Activated naive CD4-positive, alpha-beta T cell treated with anti-CD3 and anti-CD28 coated beads, Interleukin-2, amount 50 U/mL, for 24 hours (primary cell): ENCODE measurements around the gene ARHGAP45.

Source experiments
- H3K27ac Mint-ChIP-seq: one replicate; pipeline ENCODE4 v1.8.0; 2021; ENCODE audit warnings: mild to moderate bottlenecking, mixed read lengths
- H3K27me3 Mint-ChIP-seq: one replicate; pipeline ENCODE4 v1.8.0; 2021; ENCODE audit warnings: mixed read lengths
- H3K36me3 Mint-ChIP-seq: one replicate; pipeline ENCODE4 v1.8.0; 2021; ENCODE audit warnings: mixed read lengths
- H3K4me1 Mint-ChIP-seq: one replicate; pipeline ENCODE4 v1.8.0; 2021; ENCODE audit warnings: mixed read lengths
- H3K4me3 Mint-ChIP-seq: one replicate; pipeline ENCODE4 v1.8.0; 2021; ENCODE audit warnings: mild to moderate bottlenecking, mixed read lengths
- H3K9me3 Mint-ChIP-seq: one replicate; pipeline ENCODE4 v1.8.0; 2021; ENCODE audit warnings: mixed read lengths

The ARHGAP45 gene

GRCh38 chr19:1084024-1084868 lies 17.3 kb downstream of the ARHGAP45 start:
- no peaks in the 10 kb centered on the region for H3K27me3 Mint-ChIP-seq
- H3K4me3 Mint-ChIP-seq: no peak overlapping the region
- H3K27ac Mint-ChIP-seq: peak overlapping the region; percentile 30
- no peaks in the 10 kb centered on the region for H3K9me3 Mint-ChIP-seq
- H3K4me1 Mint-ChIP-seq: peaks cover 54% of the 10 kb centered on the region
- H3K36me3 Mint-ChIP-seq: peaks cover 6% of the 10 kb centered on the region

GRCh38 chr19:1085053-1085658 lies 18.2 kb downstream of the ARHGAP45 start:
- H3K27ac Mint-ChIP-seq: peak overlapping the region; percentile 88
- peaks cover 46% of the 10 kb centered on the region for H3K4me1 Mint-ChIP-seq
- peak overlapping the region; percentile 15 for H3K4me3 Mint-ChIP-seq
- no peaks in the 10 kb centered on the region for H3K27me3 Mint-ChIP-seq
- H3K9me3 Mint-ChIP-seq: no peaks in the 10 kb centered on the region
- peaks cover 6% of the 10 kb centered on the region for H3K36me3 Mint-ChIP-seq

GRCh38 chr19:1085676-1086442 lies 18.9 kb downstream of the ARHGAP45 start:
- Mint-ChIP-seq H3K27me3 (no peaks in the 10 kb centered on the region), H3K9me3 (no peaks in the 10 kb centered on the region), H3K27ac (no peak overlapping the region), H3K4me1 (peaks cover 41% of the 10 kb centered on the region), H3K36me3 (peaks cover 6% of the 10 kb centered on the region), H3K4me3 (no peak overlapping the region)

GRCh38 chr19:1086613-1087012 lies 19.6 kb downstream of the ARHGAP45 start:
- Mint-ChIP-seq H3K27me3 (no peaks in the 10 kb centered on the region), H3K4me1 (peaks cover 33% of the 10 kb centered on the region), H3K36me3 (peaks cover 6% of the 10 kb centered on the region), H3K4me3 (no peak overlapping the region), H3K9me3 (no peaks in the 10 kb centered on the region), H3K27ac (no peak overlapping the region)

- peak overlapping the region; percentile 47 for H3K4me3 Mint-ChIP-seq
- no peaks in the 10 kb centered on the region for H3K9me3 Mint-ChIP-seq
- peaks cover 33% of the 10 kb centered on the region for H3K4me1 Mint-ChIP-seq
- peaks cover 6% of the 10 kb centered on the region for H3K36me3 Mint-ChIP-seq
- no peaks in the 10 kb centered on the region for H3K27me3 Mint-ChIP-seq
- peak overlapping the region; percentile 94 for H3K27ac Mint-ChIP-seq
Observed at GRCh38 chr19:1087813-1088415, 20.9 kb downstream of the ARHGAP45 start.

GRCh38 chr19:1088416-1089010 lies 21.5 kb downstream of the ARHGAP45 start:
- no peaks in the 10 kb centered on the region for H3K9me3 Mint-ChIP-seq
- no peaks in the 10 kb centered on the region for H3K27me3 Mint-ChIP-seq
- no peak overlapping the region for H3K4me3 Mint-ChIP-seq
- H3K27ac Mint-ChIP-seq: no peak overlapping the region
- peaks cover 5% of the 10 kb centered on the region for H3K36me3 Mint-ChIP-seq
- peaks cover 37% of the 10 kb centered on the region for H3K4me1 Mint-ChIP-seq

GRCh38 chr19:1089126-1089771 lies 22.3 kb downstream of the ARHGAP45 start:
- H3K27ac Mint-ChIP-seq: no peak overlapping the region
- H3K4me3 Mint-ChIP-seq: no peak overlapping the region
- H3K27me3 Mint-ChIP-seq: no peaks in the 10 kb centered on the region
- peaks cover 4% of the 10 kb centered on the region for H3K36me3 Mint-ChIP-seq
- no peaks in the 10 kb centered on the region for H3K9me3 Mint-ChIP-seq
- H3K4me1 Mint-ChIP-seq: peaks cover 35% of the 10 kb centered on the region

- peaks cover 4% of the 10 kb centered on the region for H3K36me3 Mint-ChIP-seq
- no peaks in the 10 kb centered on the region for H3K27me3 Mint-ChIP-seq
- H3K27ac Mint-ChIP-seq: no peak overlapping the region
- H3K9me3 Mint-ChIP-seq: no peaks in the 10 kb centered on the region
- H3K4me1 Mint-ChIP-seq: peaks cover 32% of the 10 kb centered on the region
- H3K4me3 Mint-ChIP-seq: no peak overlapping the region
Observed at GRCh38 chr19:1089891-1090290, 22.9 kb downstream of the ARHGAP45 start.

GRCh38 chr19:1090731-1091543 lies 24.0 kb downstream of the ARHGAP45 start:
- no peak overlapping the region for H3K4me3 Mint-ChIP-seq
- peaks cover 2% of the 10 kb centered on the region for H3K36me3 Mint-ChIP-seq
- no peaks in the 10 kb centered on the region for H3K27me3 Mint-ChIP-seq
- H3K9me3 Mint-ChIP-seq: no peaks in the 10 kb centered on the region
- no peak overlapping the region for H3K27ac Mint-ChIP-seq
- peaks cover 33% of the 10 kb centered on the region for H3K4me1 Mint-ChIP-seq

GRCh38 chr19:1091544-1092175 lies 24.7 kb downstream of the ARHGAP45 start:
- Mint-ChIP-seq H3K27ac (no peak overlapping the region), H3K27me3 (no peaks in the 10 kb centered on the region), H3K36me3 (peaks cover 2% of the 10 kb centered on the region), H3K9me3 (no peaks in the 10 kb centered on the region), H3K4me1 (peaks cover 36% of the 10 kb centered on the region), H3K4me3 (no peak overlapping the region)

GRCh38 chr19:1093330-1093729 lies 26.4 kb downstream of the ARHGAP45 start:
- no peaks in the 10 kb centered on the region for H3K27me3 Mint-ChIP-seq
- H3K27ac Mint-ChIP-seq: peak overlapping the region; percentile 70
- peaks cover 2% of the 10 kb centered on the region for H3K36me3 Mint-ChIP-seq
- H3K9me3 Mint-ChIP-seq: no peaks in the 10 kb centered on the region
- peak overlapping the region; percentile 92 for H3K4me3 Mint-ChIP-seq
- peaks cover 33% of the 10 kb centered on the region for H3K4me1 Mint-ChIP-seq

- Mint-ChIP-seq H3K27me3 (no peaks in the 10 kb centered on the region), H3K27ac (peak overlapping the region; percentile 84), H3K4me1 (peaks cover 38% of the 10 kb centered on the region), H3K4me3 (peak overlapping the region; percentile 92), H3K36me3 (peaks cover 2% of the 10 kb centered on the region), H3K9me3 (no peaks in the 10 kb centered on the region)
Observed at GRCh38 chr19:1093811-1094553, 27.0 kb downstream of the ARHGAP45 start.

- Mint-ChIP-seq H3K4me3 (peak overlapping the region; percentile 92), H3K27me3 (no peaks in the 10 kb centered on the region), H3K4me1 (peaks cover 44% of the 10 kb centered on the region), H3K36me3 (peaks cover 2% of the 10 kb centered on the region), H3K9me3 (no peaks in the 10 kb centered on the region), H3K27ac (peak overlapping the region; percentile 84)
Observed at GRCh38 chr19:1094655-1094977, 27.6 kb downstream of the ARHGAP45 start.
